Liver (tissue), 3 donors: ENCODE measurements around the gene ZMYND10.

Source experiments
- CTCF ChIP-seq: fragments of 150-350 bp; IDR thresholded peaks from 2 replicates; pipeline ENCODE4 v1.5.1; 2017; ENCODE audit warnings: improper control_type of control experiment, low read depth, low read length; ENCODE audit not compliant: missing input control
- EGR1 ChIP-seq, 2 donors: IDR thresholded peaks; 2 replicates each; pipeline ENCODE4 v1.6.1; 2016 to 2018; ENCODE audit warnings: antibody characterized with exemption in 2 of 2, low read depth in 2 of 2
- FOXA1 ChIP-seq: IDR thresholded peaks from 2 replicates; pipeline ENCODE4 v1.6.1; 2016; ENCODE audit warnings: antibody characterized with exemption
- HNF4A ChIP-seq, 2 donors: conservative IDR thresholded peaks; 2 replicates each; pipeline ENCODE4 v1.6.1; 2016; ENCODE audit warnings: antibody characterized with exemption in 2 of 2, mild to moderate bottlenecking in 2 of 2
- JUND ChIP-seq, 2 donors: IDR thresholded peaks; 2 replicates each; pipeline ENCODE4 v1.6.1; 2016; ENCODE audit warnings: antibody characterized with exemption in 2 of 2
- TAF1 ChIP-seq: conservative IDR thresholded peaks from 2 replicates; pipeline ENCODE4 v1.6.1; 2016; ENCODE audit warnings: antibody characterized with exemption, mild to moderate bottlenecking
- YY1 ChIP-seq: IDR thresholded peaks from 2 replicates; pipeline ENCODE4 v1.6.1; 2016; ENCODE audit warnings: antibody characterized with exemption, mild to moderate bottlenecking
- ZBTB33 ChIP-seq: IDR thresholded peaks from 2 replicates; pipeline ENCODE4 v1.6.1; 2016; ENCODE audit warnings: antibody characterized with exemption
- TF ChIP-seq, protein P1 (sequence below): IDR thresholded peaks from 2 replicates; pipeline ENCODE4 v1.6.1; 2016; ENCODE audit warnings: antibody characterized with exemption, mild to moderate bottlenecking
- TF ChIP-seq, protein P2 (sequence below): IDR thresholded peaks from 2 replicates; pipeline ENCODE4 v1.6.1; 2016; ENCODE audit warnings: antibody characterized with exemption
- TF ChIP-seq, protein P3 (sequence below): IDR thresholded peaks from 2 replicates; pipeline ENCODE4 v1.6.1; 2016; ENCODE audit warnings: antibody characterized with exemption
- donor health status: healthy.
- donor health status: healthy.

DNA sequence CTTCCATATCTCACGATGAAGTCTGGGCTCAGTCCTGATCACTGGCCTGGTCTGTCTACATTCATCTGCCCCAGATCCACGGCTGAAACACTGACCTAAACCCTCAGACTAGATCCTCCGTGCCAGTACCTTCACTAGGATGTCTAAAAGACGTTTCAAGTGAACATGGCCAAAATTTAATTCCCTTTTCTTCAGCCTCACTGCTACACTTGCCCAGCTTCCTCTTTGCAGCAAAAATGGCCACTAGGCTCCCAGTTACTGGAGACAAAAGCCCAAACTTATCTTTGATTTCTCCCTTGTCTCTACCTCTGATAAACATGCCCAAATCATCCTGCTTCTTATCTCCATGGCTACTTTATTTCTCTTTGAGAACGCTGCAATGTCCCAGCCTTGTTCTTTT lies 6.6 kb downstream of the ZMYND10 start:
- TF ChIP-seq ZBTB33 = no peak
- TF ChIP-seq TAF1 = no peak
- TF ChIP-seq CTCF = no peak
- TF ChIP-seq, protein P1, sequence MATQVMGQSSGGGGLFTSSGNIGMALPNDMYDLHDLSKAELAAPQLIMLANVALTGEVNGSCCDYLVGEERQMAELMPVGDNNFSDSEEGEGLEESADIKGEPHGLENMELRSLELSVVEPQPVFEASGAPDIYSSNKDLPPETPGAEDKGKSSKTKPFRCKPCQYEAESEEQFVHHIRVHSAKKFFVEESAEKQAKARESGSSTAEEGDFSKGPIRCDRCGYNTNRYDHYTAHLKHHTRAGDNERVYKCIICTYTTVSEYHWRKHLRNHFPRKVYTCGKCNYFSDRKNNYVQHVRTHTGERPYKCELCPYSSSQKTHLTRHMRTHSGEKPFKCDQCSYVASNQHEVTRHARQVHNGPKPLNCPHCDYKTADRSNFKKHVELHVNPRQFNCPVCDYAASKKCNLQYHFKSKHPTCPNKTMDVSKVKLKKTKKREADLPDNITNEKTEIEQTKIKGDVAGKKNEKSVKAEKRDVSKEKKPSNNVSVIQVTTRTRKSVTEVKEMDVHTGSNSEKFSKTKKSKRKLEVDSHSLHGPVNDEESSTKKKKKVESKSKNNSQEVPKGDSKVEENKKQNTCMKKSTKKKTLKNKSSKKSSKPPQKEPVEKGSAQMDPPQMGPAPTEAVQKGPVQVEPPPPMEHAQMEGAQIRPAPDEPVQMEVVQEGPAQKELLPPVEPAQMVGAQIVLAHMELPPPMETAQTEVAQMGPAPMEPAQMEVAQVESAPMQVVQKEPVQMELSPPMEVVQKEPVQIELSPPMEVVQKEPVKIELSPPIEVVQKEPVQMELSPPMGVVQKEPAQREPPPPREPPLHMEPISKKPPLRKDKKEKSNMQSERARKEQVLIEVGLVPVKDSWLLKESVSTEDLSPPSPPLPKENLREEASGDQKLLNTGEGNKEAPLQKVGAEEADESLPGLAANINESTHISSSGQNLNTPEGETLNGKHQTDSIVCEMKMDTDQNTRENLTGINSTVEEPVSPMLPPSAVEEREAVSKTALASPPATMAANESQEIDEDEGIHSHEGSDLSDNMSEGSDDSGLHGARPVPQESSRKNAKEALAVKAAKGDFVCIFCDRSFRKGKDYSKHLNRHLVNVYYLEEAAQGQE = no peak
- TF ChIP-seq YY1 = no peak
- TF ChIP-seq JUND (IDR thresholded peaks at IDR 0.05) = no peak
- TF ChIP-seq, protein P2, sequence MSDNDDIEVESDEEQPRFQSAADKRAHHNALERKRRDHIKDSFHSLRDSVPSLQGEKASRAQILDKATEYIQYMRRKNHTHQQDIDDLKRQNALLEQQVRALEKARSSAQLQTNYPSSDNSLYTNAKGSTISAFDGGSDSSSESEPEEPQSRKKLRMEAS = no peak
- no peak for TF ChIP-seq EGR1 (IDR thresholded peaks at IDR 0.05; ENCODE audit: low read depth in 2 of 2)
- no peak for TF ChIP-seq FOXA1
- TF ChIP-seq, protein P3, sequence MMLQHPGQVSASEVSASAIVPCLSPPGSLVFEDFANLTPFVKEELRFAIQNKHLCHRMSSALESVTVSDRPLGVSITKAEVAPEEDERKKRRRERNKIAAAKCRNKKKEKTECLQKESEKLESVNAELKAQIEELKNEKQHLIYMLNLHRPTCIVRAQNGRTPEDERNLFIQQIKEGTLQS = no peak
- TF ChIP-seq HNF4A (conservative IDR thresholded peaks at IDR 0.05) = no peak
